HS-27A (cell line): Measurements from ENCODE around the gene ENPP6.
A peak's percentile ranks its signal among the peaks of the same experiment; 100 is the strongest.

Experiments used
- DNase-seq: peaks from one replicate; pipeline ENCODE4 v3.0.0-alpha.2; 2012; ENCODE audit warnings: low read depth, missing footprints

The ENPP6 gene

DNA sequence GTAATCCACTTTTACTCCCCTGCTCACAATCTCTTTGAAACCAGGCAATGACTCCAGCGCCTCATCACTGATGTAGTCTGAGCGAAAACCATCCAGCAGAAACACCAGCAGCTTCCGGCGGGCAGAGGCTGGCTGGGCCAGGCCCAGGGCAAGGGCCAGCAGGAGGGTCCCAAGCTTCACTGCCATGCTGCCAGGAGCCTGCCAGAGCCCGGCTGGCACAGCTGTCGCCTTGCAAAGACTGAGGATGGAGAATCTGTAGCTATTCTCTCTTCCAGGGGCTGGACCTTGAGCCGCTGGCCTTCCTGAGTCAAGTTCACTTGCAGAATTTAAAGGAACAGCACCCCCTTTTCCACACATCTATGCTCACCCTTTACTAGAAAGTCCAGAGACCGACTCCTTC, at the start of gene ENPP6:
ENPP6 (minus strand) TSS at position 240 of the 400 bp plus-strand sequence; CDS start at position 186, 54 bp downstream.
- no peak for DNase-seq

DNA sequence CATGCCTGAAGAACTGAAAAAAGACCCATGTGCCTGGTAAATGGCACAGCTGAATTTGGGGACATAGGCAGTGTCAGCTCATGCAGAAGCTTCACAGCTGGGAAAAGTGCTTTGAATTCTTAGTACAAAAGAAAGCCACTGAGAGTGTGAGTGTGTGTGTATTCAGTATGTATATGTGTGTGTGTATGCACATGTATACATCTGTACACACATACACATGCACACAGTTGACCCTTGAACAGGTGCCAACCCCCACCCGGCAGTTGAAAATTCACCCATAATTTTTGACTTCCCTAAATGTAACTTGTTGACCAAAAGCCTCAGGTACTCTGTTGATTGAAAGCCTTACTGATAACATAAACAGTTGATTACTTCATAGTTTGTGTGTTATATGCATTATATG, 49.5 kb upstream of the ENPP6 start:
- no peak for DNase-seq

DNA sequence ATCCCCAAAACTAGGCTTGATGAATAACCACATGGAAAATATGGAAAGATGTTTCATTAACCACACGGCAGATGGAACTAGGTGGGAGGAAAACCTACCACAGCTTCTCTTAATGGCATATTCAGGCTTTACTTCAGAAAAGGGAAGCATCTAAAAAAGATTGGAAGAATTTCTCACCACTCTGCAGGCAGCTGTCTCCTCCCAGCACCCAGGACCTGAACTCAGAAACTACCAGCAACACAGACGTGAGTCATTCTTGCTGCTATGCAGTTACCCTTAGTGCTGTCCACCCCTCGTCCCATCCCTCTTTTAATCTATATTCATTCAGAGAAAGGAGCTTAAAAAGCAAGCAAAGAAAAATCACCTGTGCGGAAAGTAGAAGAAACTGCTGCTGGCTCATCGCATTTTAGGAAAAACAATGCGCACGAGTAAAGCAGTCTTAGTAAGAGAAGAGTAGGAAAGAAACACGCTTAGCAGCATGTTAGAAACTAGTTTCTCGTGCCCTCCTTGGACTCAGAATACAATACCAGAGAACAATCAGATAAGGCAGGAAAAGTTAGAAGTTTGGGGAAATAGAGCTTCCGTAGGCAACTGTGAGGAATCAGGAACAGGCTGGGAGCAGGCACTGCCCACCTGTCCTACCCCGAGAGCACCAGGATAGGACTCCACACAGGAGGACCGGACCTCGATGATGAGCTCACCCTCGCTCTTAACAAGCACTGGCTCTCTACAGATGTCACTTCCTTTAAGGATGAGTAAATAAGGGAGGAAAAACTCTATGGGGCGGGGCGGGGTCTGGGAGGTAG, 48.1 kb upstream of the ENPP6 start:
- DNase-seq = no peak

DNA sequence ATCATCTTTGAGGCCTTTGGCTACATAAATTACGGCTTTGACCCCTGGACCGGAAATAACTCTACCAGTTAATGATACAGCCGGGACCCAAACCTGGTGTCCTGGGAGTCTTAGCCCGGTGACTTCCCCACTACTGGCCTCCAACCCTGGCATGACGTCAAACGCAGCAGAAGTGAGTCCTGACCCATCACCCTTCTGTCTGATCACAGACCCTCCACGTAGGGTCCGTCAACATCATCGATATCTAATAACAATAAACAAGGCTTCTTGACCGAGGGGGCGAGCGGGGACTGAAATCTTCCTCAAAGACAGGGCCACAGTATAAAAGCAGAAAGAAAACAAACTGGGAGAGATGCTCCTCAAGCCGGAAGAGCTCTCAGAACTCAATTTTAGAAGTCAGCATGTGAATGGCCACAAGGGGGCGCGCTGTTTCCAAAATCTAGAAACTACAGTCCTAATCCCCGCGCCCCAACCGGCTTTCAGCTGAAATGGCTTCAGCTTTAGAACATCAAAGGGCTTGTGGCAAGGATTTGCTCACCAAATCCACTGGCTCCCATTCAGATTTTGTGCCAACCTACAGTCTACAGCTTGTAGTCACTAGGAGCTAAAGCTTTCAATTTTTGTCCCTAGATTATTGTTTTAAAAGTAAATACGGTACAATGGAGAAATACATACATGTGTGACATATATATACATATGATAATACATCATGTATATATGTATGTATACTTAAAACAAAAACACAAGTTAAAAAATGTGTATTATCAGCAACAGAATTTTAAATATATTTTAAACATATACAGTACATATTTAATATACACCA, 46.4 kb upstream of the ENPP6 start:
- DNase-seq = peak; percentile 54

DNA sequence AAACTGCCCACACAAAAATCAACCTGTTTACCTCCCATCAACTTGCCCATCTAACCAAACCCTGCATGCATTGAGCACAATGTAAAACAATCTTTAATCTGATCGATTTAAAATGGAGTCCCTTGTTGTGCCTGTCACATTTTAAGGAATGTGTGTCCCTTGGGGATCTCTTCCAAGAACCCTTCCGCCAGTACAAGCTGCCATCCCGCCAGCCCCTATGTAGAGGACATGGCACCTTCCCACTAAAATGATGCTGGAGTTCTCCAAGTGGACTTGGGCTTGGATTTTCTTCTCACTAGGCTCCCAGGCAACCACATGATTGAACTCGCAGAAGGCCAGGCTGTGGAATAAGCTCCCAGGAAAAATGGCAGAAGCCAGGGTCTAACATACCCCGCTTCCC, 45.8 kb upstream of the ENPP6 start:
- DNase-seq = no peak

DNA sequence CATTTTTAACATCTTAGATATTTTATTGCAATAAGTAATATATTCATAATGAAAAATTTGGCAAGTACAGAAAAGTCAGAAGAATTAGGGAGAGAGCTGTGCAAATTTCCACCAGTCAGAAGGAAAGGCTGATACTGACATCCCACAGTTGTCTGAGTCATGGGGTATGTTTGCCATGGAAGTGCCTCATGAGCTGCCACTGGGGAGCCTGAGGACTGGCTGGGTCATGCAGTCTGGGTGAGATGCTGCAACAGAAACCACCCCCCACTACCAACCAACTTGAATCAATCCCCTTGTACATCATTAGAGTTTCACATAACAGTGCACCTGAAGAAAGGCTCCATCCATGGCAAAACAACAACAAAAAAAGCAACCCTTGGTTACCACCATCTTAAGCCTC, 45.2 kb upstream of the ENPP6 start:
- DNase-seq = no peak

DNA sequence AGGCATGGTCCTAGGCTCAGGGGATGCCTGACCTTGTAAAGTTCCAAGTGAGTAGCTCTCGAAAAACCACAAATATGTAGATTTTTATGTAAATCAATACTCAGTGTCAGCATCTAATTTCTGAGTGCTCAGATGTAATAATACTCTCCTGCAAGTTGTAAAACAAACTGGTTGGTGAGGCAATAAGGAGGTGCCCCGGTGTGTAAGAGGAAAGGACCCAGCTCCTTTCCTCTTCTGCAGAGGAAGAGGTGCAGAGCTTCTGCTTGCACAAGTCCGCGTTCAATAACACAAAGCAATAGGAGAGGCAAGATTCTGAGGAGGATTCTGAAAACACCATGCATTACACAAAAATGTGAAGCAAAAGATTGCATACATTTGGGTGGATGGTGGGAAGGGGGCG, 43.6 kb upstream of the ENPP6 start:
- DNase-seq = no peak

DNA sequence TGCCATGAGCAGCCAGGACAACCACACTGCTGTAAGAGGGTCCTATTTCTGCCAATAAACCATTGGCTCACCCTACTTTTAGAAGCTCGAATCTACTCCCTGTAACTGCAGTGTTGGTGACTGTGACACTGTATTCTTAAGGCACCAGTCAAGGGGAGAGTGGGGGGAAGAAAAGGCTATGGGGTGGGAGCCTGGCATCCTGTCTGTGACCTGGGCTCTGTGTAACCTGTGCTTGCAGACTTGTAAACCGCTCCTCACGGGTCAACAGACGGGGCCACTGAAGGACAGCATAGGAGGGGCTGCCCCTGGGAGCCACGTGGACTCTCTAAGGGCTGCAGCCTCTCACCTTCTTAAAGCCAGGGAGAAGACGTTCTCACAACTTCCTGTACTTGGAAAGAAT, 42.2 kb upstream of the ENPP6 start:
- DNase-seq = no peak

DNA sequence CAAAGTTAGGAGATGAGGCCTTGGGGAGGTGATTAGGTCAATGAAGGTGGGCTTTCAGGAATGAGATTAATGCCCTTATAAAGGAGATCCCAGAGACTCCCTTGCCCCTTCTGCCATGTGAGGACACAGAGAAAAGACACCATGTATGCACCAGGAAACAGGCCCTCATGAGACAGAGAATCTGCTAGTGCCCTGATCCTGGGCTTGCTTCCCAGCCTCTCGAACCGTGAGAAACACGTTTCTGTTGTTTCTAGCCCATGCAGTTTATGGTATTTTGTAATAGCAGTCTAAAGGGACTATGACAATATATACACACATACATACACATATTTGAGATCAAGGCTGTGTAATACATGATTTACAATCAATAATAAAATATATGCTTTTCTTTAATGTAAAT, 41.4 kb upstream of the ENPP6 start:
- no peak for DNase-seq

DNA sequence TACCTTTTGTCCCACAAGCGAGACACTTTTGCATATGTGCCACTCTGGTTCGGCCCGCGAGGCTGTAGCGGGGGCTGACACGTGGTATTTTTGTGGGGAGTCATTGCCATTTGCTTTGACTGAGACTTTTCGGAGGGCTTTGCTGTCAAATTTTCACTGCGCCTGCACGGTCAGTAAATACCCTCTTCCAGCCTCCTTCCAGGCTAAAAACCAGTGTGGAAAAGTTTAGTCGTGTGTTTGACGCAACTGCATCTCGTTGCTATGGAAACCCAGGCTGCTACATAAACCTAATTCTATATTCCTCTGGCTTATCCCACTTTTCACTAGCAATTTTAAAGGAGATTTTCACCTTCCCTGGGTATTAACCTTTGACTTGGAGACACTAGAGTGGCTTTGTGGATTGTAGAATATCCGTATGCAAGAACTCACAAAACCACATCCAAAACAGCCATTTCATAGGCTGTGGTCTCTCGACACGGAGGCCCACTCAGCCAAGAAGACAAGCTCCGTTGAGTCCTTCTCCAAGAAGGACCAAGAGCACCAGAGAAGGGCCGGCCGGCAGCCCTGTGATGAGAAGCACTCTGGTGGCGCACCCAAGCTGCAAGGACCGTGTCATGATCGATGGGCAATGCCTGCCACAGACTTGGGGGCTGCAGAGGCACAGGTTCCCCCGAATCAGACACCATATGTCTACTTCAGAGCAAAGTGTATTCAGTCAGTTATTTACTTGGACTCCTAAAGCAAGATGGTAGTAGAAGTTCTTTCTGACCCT, 38.4 kb upstream of the ENPP6 start:
- no peak for DNase-seq

DNA sequence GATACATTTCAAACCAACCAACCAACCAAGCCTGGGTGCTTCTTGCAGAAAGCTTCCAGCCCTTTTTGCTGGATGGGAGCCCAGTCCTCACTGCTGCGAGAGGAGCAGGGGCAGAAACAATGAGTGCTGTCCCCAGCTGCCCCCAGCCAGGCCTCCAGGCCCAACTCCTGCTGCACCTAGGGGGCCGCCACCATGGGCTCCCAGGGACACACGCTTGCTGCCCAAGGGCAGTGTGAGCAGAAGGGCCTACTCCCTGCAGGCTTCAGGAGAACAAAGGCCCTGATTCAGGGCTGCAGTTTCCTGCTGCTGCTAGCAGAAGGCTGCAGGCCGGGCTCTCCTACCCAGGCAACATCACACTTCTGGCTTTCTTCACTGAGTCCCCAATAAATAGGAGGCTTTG, 37.7 kb upstream of the ENPP6 start:
- no peak for DNase-seq

DNA sequence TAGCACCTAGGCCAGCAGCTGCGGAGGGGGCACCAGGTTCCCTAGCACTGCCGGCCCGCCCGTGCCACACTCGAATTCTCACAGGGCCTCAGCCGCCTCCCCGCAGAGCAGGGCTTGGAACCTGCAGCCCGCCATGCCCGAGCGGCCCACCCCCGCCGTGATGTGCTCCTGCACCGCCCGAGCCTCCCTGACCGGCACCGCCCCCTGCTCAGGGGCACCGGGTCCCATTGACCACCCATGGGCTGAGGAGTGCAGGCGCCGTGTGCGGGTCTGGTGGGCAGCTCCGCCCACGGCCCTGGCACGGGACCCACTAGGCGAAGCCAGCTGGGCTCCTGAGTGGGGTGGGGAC, 35.4 kb upstream of the ENPP6 start:
- no peak for DNase-seq

DNA sequence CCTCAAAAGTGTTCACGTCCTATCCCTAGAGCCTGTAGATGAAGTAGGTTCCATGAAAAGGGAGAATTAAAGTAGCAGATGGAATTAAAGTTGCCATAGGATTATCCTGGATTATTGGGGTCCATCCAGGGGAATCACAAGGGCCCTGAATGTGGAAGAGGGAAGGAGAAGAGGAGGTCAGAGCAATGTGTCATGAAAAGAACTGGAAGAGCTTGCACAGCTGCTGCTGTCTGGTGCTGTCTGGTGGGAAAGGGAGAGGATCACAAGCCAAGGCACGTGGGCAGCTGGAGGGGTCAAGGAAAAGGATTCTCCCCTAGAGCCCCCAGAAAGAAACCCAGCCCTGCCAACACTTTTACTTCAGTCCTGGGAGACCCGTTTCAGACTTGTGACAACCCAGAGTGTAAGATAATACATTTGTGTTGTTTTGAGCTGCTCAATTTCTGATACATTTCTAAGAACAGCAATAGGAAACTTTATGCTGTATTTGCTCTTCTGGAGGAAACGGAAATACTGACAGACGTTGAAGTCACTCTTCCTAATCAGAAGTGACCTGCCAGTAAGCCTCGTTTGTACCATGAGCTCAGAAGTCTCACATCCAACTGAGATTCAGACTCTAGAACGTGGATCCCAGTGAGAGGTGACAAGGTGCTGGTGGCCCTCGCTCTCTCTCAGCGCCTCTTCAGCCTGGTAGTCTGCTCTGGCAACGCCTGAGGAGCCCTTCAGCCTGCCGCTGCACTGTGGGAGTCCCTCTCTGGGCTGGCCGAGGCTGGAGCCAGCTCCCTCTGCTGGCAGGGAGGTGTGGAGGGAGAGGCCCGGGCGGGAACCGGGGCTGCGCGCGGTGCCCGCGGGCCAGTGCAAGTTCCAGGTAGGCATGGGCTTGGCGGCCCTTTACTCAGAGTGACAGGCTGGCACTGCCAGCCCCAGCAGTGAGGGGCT, 34.7 kb upstream of the ENPP6 start:
- no peak for DNase-seq

DNA sequence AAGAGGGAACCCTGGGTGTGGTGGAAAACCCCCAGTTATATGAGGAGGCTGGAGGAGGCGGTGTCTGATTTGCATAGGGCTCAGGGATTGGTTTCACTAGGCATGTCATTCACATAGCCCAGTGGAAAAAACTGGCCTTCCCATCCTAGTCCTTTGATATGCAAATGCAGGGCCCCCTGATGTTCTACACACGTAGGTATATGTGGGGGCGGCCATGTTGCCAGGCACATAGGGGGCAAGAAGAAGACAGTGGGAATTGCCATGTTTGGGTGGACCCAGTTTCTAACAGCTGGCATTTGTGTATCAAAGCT, 34.0 kb upstream of the ENPP6 start:
- no peak for DNase-seq

DNA sequence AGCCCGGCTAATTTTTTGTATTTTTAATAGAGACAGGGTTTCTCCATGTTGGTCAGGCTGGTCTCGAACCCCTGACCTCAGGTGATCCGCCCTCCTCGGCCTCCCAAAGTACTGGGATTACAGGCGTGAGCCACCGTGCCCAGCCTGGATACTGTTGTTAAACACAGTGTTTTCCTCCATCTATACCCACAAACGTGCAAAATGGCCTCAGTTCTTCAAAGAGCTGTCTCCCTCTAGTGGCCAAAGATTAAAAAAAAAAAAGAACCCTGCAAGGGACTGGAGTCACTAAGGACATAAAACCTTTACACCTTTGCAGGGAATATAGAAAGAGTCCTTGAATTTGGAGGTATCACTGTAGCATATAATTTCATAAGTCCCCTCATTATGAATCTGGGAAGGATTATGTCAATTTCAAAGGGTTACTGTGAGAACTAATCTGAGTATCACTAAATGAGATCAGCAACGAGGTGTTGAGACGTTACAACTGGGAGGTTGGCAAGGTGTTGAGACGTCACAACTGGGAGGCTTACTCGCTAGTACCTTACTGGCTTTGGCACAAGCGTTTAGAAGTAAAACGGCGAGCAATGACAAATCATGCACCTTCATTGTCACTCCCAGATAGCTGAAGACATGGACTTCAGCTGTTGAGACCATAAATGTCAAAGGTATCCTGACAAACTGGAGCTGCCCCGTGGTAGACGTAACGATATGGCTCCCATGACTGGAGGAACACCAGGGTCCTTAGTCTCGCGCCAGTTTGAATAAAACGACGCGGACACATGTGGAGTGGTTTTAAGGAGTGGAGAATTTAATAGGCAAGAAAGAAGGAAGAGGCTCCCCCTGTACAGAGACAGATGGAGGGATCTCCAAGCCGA, 33.4 kb upstream of the ENPP6 start:
- peak; percentile 5 for DNase-seq

DNA sequence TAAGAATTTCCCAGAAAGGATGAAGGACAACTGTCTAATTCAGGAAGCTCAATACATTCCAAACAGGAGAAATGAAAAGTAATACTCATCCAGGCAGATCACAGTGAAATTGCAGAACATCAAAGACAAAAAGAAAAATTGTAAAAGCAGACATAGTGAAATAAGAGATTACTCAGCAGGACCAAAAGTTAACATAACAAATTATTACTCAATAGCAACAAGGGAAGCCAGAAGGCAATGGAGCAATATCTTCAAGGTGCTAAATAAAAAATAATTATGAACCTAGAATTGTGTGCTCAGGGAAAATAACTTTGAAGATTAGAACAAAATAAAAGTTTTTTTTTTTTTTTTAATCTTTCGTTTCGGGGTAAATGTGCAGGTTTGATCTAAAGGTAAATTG, 30.5 kb upstream of the ENPP6 start:
- no peak for DNase-seq

DNA sequence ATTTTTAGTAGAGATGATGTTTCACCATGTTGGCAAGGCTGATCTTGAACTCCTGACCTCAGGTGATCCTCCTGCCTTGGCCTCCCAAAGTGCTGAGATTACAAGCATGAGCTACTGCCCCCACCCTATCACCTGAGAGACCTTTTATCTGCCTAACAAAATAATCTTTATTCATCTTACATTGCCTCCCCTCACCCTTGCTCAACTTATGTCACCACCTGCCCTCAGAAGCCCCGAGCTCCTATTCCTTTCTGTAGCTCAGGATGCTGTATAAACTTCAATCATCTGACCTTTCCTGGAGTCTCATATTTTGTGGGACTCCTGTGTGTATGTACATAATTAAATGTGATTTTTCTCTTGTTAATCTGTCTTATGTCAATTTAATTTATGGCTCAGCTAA, 29.7 kb upstream of the ENPP6 start:
- no peak for DNase-seq

DNA sequence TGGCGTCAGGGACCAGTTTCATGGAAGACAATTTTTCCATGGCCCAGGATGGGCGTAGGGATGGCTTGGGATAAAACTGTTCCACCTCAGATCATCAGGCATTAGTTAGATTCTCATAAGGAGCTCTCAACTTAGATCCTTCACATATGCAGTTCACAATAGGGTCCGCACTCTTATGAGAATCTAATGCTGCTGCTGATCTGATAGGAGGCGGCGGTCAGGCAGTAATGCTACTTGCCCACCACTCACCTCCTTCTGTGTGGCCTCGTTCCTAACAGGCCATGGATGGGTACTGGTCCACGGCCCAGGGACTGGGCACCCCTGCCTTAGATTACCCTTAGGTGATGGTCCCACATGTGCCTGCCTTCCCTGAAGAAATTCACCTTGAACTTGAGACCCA, 28.8 kb upstream of the ENPP6 start:
- DNase-seq = no peak

DNA sequence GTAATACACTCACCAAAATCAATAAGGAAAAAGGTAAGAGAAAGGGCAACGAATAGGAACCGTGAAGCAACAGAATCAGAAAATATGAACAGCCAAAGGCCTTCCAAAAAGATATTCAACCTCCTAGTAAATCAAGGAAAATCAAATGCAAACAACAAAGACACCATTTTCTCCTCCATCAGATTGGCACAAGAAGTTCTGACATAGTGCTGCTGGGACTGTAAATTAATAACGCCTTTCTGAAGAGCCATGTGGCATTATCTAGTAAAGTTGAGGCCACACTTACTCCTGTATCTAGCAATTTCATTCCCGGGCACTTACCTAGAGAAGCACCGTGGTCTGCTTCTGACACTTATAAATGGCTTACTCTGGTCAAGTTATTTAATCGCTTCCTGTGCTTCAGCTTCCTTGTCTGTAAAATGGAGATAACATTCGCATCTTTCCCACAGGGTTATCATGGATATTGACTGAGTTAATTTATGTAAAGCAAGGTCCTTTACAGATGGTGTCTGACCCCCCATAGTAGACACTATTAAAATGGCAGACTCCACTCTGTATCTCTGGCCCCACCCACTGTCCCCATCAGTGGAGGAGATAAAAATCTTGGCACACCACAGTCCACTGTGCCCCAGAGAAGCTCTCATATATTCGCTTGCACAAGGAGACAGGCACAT, 20.5 kb upstream of the ENPP6 start:
- no peak for DNase-seq

DNA sequence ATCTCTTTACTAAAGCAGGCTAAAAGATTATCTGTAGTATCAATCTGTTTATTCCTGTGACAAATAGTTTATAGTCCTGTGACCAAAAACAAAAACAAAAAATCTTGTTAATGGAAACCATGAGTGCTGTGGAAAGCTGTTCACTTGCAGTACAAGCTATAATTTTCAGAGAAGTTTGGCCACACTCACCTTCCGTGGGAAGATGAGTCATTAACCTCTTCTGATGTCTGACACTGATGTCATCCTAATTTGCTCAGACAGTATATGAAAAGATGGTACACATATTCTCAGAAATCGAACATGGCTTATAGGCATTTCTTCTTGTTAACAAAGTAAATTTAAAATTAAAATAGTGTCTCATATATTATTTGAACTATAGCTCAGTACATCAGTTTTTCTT, 19.9 kb upstream of the ENPP6 start:
- DNase-seq = no peak
